GM04504 (cell line): ENCODE measurements around the gene RAC2.
A peak's percentile ranks its signal among the peaks of the same experiment; 100 is the strongest.
"Not testable (repeated sequence)": the region's sequence is repeated elsewhere in the genome, so short reads cannot be mapped to it uniquely, and the experiment has no call there.

ENCODE experiments used
- DNase-seq: peaks from one replicate; pipeline ENCODE4 v3.0.0-alpha.2; 2012; ENCODE audit warnings: low read depth

The RAC2 gene

DNA sequence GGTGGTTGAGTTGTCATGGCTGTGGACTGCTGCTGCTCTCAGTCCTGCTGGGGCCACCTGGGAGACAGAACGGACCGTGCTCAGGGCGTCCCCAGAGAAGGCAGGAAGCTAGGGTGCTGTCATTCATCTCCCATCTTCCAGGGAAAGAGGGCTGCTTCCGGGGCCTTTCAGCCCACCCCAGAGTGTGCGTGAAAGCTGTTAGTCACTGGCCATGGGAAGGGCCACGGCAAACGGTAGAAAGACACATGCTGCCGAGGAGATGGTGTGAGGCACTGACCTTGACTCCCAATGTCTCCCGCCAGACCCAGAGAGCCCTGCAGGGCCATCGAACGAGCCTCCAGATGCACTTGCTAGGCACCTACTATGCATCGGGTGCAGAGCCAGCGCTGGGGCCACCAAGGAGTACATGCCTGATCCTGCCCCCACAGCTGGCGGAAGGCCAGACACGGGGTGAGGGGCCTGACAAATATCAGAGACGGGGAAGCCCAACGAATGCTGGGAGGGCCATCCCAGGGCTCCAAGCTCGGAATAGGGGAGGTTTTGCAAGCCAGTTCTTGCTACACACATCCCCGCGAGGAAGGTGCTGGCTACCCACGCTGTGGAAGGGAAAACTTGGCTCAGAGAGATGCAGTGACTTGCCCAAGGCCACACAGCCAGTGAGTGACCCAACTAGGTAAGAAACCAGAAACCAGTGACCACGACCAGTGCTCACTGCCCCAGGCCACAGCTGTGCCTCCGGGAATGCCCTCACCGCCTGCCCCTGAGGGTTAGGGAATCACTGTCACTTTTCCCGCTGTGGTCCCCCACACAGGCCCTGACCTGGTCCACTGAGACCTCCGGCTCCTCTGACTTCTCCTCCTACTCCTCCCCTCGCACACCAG is 10.1 kb downstream of the RAC2 start:
- no peak for DNase-seq

DNA sequence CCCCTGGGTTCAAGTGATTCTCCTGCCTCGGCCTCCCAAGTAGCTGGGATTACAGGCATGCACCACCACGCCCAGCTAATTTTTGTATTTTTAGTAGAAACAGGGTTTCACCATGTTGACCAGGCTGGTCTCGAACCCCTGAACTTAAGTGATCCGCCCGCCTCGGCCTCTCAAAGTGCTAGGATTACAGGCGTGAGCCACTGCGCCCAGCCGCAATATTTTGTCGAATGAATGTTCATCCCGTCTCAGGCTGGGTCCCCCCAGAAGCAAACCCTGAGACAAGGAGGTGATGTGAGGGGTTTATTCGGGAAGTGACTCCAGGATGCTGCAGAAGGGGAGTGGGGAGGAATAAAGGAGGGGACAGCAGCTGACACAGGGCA is 10.7 kb downstream of the RAC2 start:
- not testable (repeated sequence) for DNase-seq

DNA sequence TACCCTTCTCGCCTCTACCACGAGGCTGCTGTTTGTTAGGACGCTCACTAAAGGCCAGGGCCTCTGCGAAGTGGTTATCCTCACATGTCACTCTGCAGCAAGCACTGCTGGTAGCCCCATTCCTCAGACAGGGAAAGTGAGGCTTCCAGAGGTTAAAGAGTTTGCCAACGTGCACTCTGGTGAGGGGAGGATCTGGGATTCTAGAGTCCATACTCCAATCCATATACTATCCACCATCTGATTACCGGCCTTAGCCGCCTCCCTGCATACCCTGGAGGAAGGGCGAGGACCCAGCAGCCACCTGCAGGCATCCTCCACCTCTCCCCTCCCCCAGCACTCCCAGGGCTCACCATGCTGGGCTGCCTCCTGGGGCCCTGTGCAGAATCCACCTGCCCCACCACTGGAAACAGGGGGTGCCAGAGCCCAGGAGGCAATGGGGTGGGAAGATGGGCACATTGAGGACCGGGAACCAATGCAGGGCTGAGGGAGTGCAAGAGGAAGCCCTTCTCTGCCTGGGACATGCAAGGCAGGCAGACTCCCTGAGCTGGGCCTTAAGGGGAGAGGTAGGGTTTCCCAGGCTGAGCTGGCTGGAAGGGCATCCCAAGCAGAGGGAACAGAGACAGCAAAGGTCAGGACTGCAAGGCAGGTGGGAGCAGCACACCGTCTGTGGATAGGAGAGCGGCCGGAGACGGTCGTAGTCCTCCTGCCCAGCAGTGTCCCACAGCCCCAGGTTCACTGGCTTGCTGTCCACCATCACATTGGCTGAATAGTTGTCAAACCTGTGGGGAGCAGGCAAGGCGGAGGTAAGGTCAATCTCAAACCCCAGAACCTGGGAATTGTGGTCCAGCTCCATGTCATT is 11.7 kb downstream of the RAC2 start:
- DNase-seq, result no peak

DNA sequence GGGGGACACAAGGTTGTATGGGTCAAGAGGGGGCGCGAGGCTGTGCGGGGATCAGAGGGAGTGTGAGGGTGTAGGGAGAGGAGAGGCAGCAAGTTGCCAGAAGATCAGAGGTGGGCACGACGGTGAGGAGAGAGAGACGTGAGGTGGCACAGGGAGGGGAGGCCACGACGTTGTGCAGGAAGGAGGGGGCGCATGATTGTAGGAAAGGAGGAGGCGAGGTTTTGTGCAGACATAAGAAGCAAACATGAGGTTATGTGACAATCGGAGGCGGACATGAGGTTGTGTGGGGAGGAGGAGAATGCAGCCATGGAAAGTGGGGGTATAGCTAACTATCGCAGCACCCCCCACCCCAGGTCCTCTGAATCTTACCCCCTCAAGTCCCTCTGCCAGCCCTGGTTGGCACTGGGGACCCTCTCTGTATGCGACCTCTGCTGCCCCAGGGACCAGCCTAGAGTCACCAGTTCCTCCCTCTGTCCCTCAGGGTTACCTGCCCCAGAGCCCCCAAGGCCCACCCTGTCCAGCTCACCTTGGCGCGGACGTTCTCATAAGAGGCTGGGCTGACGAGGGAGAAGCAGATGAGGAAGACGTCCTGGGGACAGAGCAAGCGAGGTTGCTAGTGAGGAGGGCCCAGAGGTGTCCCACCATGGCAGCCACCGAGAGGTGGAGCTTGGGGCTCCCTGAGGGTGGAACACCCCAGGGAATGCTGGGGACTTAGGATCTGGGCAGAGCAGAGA is 12.5 kb downstream of the RAC2 start:
- DNase-seq, result no peak

DNA sequence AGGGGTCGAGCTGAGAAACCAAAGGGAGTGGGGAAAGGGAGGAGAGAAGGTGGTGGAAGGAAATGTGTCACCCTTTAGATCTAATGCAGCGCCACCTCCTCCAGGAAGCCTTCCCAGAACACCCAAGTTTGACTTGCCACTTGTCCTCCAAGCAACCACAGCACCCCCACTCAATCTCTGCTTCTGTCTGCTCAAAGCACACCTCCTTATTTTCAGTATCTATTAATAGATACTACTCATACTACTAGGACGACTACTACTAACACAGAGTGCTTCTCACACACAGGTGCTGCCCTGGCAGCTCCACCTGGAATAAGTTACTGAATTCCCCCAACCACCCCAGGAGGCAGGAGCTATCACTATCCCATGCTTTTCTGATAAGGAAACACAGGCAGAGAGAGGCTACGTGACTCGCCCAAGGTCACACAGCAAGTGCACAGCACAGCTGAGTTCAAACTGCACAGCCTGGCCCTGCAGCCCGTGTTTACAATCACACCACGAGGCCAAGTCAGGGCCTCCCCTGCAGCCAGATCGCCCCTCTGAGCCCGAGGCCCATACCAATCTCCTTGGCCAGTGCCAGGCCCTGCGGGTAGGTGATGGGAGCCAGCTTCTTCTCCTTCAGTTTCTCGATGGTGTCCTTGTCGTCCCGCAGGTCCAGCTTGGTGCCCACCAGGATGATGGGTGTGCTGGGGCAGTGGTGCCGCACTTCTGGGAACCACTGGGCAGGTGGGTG is 13.2 kb downstream of the RAC2 start:
- DNase-seq, result no peak

DNA sequence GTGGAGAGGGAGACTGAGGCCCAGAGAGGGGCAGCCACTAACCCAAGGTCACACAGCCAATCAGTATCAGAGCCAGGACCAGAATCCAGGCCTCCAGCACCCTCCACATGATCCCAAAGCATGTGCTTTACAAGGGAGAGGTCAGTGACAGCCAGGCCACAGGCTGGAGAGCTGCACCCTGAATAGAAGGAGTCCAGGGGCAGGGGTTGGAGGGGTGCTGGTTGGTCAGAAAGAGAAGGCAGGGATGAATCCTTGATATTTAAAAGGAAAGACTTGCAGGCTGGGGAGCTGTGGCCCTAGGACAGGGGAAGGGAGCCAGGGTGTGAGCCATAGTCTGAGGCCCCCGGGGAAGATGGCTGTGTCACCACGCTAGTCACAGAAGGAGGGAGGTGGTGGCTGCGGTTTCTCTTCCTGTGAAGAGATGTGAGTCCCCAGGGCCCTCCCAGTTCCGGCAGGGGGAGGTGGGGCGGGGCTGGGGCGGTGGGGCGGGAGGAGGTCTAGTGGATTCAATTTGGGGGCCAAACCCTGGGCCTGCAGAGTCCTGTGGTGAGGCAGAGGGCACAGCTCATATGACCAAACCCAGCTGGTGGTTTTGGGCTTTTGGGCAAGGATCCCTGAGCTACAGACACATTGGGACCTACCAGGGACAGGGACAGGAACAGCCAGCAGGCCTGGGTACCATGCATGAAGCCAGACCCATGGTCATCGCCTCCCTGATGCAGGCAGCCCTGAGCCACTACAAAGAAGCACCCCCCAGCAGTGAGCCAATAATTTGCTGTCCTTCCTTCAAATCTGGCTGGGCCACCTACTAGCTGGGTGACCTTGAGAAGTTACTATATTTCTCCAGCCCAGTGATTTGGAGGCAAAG is 14.0 kb downstream of the RAC2 start:
- DNase-seq, result peak; percentile 45

DNA sequence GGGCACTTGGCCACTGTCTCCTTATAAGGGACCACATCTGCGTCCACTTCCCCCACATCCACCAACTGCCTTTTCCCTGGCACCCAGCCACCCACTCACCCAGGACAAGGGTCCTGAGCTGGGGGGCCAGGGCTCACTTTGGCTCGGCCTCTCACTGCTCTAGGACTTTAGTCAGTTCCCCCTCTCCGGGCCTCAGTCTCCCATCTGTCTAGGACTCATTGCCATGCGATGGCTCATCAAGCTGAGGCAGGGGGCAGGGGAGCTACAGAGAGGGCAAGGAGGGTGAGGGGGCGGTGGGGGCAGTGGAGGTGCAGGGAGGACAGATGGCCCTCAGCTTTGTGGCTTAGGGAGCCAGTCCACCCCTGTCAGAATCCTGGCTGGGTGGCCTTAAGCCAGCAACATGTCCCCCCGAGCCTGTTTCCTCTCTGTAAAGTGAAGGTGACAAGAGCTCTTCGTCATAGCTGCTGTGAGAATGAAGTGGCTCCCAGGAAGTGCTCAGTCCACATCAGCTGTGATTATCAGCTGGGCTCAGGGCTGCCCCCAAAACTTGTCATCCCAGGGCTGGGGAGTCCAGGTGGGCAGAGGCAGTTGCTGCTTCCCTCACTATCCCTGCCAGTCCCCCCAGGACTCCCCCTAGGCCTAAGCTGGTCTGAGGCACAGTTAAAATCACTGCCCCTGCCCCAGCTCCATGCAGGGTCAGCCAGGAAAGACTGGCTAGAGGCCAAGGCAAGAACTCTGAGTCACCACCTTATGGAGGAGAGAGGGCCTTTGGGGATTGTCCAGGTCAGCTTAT is 14.9 kb downstream of the RAC2 start:
- peak; percentile 67 for DNase-seq

DNA sequence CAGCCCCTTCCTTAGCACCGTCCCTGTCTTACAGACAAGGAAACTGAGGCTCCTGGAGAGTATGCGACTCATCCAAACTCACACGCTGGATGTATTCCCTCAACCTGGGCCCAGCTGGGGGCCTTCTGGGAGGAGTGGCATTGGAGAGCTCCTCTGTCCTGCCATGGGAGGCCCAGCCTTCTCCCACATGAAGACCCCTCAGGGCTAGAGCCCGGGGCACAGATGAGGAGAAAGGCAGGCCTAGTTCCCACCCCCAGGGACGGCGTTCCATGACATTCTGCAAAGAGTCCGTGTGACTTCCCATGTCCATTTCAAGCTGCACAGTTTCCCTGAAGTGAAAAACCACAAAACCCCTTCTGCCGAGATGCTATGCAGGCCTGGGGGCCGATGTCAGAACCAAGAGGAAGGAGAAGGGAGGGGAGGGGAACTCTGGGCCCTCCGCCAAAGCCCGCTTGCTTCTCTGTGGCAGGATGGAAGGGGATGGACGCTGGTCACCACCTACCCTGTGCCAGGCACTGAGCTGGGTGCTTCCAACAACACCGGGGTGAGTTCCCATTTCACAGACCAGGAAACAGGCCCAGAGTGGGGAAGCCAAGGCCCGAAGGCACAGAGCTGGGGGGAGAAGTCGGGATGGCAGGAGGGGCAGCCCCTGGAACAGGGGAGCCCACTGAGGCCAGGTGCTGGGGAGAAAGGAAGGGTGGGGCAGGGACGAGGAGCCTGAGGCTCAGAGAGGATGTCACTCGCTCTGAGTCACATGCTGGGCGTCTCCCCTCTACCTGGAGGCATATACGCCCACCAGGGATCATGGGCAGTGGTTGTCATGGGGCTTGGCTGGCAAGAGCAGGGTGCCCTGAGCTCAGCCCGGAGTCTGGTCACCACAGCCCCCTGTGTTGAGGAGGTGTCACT is 15.7 kb downstream of the RAC2 start:
- no peak for DNase-seq

DNA sequence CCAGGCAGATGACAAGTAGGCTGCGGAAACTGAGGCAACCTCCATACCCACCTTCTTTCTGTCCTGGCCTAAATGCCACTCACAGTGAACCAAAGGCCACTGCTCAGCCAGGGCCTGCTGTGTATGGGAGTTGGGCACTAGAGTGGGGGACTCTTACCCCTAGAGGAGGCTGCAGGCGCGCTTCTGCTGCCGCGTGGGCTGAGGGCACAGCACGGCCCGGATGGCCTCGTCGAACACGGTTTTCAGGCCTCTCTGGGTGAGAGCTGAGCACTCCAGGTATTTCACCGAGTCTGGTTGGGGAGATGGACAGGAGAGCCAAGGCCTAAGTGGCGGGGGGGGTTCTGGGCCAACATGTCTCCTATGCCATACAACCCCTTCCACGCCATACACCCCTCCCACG is 17.6 kb downstream of the RAC2 start:
- no peak for DNase-seq

DNA sequence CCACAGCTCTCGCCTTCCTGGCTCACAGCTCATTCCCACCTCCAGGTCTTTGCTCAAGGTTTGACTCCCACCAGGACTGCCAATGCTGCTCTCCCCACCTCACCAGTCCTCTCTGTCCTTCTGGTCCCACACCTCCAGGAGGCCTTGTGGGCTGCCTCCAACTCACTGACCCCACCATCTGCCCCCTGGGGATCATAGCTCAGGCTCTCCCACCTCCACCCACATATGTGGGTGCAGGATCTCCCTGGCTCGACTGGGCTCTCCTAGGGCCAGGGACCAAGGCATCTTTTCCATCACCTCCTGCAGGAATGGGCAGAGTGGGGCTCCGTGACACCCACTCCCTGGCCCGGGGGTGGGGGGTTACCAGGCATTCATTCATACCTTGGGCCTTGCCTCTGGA is 18.0 kb downstream of the RAC2 start:
- no peak for DNase-seq

DNA sequence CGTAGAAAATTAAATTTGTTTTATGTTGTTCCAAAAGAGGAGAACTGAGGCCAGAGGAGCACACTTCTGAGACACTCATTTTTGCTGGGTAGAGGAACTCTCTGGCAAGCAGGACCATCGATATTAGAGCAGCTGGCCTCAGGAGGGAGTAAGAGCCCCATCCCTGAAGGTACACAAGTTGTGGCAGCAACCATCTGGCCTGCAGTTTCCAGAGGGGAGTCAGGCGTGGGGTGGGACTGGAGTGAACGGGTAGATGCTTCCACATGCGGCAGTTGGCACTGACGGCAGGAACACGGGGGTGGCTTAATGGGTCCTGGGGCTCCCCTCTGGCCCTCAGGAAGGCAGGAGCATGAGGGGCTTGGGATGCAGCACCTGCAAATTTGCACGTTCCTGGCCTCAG is 18.6 kb downstream of the RAC2 start:
- no peak for DNase-seq

DNA sequence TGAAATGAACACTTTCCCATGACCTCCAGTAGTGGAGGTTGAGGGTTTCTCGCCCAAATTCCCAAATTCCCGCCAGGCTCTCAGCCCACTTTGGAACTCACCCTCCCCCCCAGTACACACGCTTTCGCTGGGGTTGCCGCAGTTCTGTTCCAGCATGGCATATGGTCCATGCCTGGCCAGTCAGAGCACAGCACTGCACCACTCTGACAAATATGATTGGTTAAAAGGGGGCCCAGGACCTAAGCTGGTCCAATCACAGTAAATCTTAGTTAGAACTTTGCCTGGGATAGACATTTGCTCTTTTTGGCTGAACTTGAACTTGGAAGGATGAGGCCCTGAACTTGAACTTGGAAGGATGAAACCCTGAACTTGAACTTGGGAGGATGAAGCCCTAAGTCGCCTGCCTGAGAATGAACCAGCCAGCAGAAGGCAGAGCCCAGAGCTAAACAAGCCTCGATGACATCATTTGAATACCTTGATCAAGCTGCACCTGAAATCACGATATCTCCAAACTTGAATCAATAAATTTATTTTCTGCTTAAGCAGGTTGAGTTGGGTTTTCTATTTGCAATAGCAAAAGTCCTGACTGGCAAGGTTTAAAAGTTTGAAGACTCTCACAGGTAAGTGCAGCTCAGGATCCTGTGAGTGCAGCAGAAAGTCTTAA is 19.2 kb downstream of the RAC2 start:
- DNase-seq, result no peak

DNA sequence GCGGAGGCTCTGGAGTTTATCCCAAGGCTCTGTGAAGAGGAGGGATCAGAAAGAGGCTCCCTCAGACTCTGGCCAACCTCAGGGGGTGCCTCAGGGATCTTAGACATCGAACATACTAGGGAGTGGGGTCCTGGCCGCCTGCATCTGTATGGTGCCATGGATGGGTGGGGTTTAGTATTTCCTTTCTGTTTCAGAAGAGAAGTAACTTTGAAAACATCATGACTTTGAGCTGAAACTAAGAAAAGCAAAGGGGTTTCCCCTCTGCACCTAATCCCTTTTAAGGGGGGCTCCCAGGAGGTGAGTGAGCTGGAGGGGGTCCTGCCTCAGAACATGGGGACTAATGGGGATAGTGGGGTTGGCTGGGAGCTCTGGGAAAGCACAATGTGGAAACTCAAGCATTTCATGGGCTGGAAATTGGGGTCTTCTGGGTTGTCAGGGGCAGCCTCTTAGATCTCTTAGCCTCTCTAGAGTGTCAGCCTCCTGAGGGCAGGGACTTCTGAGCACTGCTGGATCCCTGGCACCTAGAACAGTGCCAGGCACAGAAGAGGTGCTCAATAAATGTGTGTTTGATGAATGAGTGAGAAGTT is 20.0 kb downstream of the RAC2 start:
- no peak for DNase-seq

DNA sequence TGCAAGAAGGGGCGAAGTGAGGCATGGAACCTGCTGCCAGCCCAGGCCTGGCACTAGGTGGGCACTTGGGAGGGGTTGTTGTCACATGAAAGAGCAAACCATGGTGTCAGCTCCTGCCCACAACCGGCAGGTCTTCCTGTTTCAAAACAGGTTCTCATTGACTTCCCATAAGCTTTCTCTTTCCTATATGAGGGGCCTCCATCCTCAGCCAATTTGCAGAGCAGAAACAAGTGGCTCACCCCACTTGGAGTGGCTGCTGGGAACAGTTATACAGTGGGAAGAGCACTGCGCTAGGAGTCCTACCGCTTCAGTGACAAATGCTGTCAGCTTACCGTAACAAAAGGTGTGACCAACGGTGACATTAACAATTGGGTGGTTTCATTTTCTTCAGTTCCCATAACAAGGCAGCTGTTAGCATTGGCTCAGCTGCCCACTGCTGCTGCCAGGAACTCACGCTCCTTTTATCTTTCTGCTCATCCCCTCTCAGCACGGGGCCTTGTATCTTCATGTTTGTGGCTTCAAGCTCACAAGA is 21.6 kb downstream of the RAC2 start:
- DNase-seq, result no peak

DNA sequence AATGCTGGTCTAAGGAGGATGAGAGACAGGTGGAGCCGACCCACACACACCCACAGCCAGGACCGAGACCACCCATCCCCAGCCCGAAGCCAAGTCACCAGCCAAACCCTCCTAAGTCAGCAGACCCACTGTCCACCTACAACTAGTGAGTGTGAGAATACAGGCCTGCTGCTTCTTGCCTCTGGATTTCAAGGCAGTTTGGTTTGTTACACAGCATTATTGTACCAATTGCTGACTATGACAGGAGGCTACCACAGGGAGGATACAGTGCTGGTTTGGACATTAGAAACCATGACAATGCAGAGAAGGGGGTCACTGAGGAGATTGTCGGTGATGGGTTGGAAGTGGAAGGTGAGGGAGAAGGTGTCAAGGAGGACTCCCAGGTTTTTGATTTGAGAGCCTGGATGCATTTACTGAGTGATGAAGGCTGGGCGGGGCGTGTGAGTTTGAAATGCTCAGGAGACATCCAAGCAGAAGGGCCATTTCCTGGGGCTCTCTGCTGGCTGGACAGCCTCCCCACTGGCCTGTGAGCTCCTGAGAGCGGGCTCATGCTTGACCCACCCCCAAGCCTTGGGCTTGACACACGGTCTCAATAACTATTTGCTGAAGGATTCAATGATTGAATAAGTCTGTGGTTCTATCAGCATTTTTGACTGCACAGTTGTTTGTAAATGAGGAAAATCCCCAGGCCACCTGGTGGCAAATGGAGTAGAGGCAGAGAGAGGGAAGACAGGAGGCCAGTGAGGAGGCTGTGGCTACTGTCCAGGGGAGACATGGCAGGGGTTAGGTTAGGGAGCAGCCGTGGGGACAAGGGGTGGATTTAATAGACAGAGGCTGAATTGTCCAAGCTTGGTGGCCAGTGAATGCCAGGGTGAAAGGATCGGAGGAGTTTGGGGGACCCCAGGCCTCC is 22.4 kb downstream of the RAC2 start:
- no peak for DNase-seq

DNA sequence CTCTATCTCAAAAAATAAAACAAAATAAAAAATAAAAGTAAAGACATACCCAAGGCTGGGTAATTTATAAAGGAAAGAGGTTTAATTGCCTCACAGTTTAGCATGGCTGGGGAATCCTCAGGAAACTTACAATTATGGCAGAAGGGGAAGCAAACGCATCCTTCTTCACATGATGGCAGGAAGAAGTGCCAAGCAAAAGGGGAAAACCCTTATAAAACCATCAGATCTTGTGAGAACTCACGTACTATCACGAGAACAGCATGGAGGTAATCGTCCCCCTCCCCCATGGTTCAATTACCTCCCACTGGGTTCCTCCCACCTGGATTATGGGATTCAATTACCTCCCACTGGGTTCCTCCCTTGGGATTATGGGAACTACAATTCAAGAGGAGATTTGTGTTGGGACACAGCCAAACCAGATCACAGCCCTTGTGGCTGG is 23.5 kb downstream of the RAC2 start:
- DNase-seq, result no peak

DNA sequence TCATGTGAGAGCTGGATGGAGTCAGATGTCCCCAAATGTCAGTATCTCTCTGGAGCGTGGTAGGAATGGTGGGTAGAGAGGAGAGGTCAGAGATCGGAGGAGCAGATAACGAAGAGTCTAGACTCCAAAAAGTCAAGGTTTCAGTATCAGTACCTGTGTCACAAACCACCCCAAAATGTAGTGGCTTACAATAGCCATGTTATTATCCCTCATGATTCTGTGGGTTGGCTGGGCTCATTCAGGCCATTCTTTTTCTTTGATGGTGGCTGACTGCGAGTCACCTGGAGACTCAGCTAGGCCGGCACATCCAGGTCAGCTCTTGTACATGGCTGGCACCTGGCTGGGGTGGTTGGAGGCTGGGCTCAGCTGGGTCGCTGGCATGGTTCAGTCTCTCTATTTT is 24.5 kb downstream of the RAC2 start:
- no peak for DNase-seq
